ENCODE data around the gene SECISBP2.
A peak's percentile ranks its signal among the peaks of the same experiment; 100 is the strongest.
"Not testable (repeated sequence)": the region's sequence is repeated elsewhere in the genome, so short reads cannot be mapped to it uniquely, and the experiment has no call there.

The SECISBP2 gene

DNA sequence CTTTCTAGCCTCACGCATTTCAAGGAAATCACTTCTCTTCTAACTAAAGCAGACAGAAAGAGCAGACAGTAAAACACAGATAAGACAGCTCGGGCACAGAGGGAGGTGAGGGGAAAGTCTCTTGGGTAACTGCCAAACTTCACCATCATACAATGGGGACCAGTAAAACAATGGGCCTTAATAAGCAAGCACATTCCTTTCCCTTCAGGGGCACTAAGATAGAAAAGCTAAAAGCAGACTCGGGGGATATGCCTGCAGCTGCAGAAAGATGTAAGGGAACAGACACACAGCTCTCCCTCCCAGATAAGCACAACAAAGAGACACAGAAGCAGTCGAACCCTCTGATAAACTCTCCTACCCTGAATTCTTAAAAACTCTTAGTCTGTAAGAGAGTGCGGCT is 22.9 kb upstream of the SECISBP2 start:
- DNase-seq (ENCODE audit: low read depth): no peak
- H3K4me3 ChIP-seq (ENCODE audit: low read length): no peak overlapping the region
- TF ChIP-seq, protein P1, sequence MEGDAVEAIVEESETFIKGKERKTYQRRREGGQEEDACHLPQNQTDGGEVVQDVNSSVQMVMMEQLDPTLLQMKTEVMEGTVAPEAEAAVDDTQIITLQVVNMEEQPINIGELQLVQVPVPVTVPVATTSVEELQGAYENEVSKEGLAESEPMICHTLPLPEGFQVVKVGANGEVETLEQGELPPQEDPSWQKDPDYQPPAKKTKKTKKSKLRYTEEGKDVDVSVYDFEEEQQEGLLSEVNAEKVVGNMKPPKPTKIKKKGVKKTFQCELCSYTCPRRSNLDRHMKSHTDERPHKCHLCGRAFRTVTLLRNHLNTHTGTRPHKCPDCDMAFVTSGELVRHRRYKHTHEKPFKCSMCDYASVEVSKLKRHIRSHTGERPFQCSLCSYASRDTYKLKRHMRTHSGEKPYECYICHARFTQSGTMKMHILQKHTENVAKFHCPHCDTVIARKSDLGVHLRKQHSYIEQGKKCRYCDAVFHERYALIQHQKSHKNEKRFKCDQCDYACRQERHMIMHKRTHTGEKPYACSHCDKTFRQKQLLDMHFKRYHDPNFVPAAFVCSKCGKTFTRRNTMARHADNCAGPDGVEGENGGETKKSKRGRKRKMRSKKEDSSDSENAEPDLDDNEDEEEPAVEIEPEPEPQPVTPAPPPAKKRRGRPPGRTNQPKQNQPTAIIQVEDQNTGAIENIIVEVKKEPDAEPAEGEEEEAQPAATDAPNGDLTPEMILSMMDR (conservative IDR thresholded peaks at IDR 0.05; ENCODE audit: low read length): no peak

DNA sequence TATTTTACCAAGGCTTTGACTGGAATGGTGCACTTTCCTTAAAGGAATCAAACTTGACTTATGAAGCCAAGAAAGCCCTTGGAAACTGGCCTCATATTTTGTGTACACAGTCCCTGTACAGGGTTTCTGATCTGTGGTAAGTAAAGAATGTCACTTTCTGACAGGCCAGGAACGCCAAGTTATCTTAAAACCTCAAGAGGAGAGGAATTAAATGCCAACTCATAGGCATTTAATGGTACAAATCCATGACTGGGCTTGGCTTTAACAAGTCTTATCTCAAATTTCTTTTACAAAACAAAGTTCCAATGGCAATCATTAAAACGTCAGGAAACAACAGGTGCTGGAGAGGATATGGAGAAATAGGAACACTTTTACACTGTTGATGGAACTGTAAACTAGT is 16.3 kb upstream of the SECISBP2 start:
- not testable (repeated sequence) for H3K4me3 ChIP-seq (ENCODE audit: low read length); DNase-seq (ENCODE audit: low read depth)

DNA sequence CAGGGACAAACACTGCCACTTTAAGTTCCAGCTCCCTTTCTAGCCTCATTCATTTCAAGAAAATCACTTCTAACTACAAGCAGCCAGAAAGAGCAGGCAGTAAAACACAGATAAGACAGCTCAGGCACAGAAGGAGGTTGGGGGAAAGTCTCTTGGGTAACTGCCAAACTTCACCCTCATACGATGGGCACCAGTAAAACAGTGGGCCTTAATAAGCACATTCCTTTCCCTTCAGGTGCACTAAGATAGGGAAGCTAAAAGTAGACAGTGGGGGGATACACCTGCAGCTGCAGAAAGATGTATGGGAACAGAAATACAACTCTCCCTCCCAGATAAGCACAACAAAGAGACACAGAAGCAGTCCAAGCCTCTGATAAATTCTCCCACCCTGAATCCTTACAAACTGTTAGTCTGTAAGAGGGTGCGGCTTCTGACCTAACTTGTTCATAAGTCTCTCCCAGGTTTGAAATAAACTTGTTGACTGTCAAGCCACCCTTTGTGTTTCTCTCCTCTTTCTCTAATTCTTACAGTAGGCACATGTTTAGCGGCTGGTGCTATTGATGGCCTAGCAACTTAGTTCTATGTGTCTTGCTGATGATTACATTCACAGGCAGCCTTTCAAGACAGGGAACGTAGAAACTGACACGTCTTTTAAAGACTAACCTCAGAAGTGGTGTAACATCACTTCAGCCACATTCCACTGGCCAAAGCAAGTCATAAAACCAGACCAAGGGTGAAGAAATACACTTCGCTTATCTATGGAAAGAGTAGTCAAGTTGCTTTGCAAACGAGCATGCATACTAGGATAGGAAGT is 14.1 kb upstream of the SECISBP2 start:
- no peak overlapping the region for H3K4me3 ChIP-seq (ENCODE audit: low read length)
- TF ChIP-seq, protein P1 (conservative IDR thresholded peaks at IDR 0.05; ENCODE audit: low read length): no peak
- DNase-seq (ENCODE audit: low read depth): no peak

DNA sequence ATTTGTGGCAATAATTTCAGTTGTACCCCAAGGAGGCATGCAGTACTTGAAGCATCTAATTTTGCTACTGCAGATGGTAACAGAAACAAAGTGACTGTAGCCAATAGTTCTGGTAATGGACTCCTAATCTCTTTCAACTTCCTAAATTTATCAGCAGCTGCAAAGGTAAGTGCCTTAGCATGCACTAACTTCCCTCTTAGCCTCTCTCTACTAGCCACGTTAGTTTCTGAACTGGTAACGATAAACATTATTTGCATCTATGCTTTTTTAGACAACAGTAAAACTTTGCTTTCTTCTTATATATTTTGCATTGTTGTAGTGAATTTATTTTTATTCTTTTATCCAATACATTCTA is 13.5 kb upstream of the SECISBP2 start:
- DNase-seq (ENCODE audit: low read depth): no peak
- TF ChIP-seq, protein P1 (conservative IDR thresholded peaks at IDR 0.05; ENCODE audit: low read length): no peak

DNA sequence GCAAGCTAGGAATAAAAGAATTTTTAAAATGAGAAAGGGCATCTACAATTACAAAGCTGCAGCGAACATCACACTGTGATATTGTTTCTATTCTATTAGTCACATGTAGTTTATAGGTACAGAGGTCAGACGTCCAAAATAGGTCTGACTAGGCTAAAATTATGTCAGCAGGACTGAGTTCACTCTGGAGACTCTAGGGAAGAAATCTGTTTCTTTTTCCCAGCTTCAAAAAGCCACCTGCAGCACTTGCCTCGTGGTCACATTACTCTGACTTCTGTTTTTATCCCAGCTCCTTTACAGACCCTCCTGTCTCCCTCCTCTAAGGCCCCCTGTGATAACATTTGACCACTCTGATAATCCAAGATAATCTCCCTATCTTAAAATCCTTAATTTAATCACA is 12.4 kb upstream of the SECISBP2 start:
- no peak overlapping the region for H3K4me3 ChIP-seq (ENCODE audit: low read length)
- DNase-seq (ENCODE audit: low read depth): no peak
- TF ChIP-seq, protein P1 (conservative IDR thresholded peaks at IDR 0.05; ENCODE audit: low read length): no peak

More for the DNA sequence above, 13.5 kb upstream of the SECISBP2 start:
- no peak overlapping the region for H3K4me3 ChIP-seq (ENCODE audit: low read length)

DNA sequence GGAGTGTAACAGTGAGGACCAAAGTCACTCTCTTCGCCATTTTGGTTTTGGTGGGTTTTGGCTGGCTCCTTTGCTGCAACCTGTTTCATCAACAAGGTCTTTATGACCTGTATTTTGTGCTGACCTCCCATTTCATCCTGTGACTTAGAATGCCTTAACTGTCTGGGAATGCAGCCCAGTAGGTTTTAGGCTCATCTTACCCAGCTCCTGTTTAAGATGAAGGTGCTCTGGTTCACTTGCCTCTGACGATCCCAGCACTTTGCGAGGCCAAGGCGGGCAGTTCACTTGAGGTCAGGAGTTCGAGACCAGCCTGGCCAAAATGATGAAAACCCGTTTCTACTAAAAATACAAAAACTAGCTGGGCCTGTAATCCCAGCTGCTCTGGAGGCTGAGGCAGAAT is 9.1 kb upstream of the SECISBP2 start:
- TF ChIP-seq, protein P1 (conservative IDR thresholded peaks at IDR 0.05; ENCODE audit: low read length): no peak
- no peak for DNase-seq (ENCODE audit: low read depth)
- no peak overlapping the region for H3K4me3 ChIP-seq (ENCODE audit: low read length)

DNA sequence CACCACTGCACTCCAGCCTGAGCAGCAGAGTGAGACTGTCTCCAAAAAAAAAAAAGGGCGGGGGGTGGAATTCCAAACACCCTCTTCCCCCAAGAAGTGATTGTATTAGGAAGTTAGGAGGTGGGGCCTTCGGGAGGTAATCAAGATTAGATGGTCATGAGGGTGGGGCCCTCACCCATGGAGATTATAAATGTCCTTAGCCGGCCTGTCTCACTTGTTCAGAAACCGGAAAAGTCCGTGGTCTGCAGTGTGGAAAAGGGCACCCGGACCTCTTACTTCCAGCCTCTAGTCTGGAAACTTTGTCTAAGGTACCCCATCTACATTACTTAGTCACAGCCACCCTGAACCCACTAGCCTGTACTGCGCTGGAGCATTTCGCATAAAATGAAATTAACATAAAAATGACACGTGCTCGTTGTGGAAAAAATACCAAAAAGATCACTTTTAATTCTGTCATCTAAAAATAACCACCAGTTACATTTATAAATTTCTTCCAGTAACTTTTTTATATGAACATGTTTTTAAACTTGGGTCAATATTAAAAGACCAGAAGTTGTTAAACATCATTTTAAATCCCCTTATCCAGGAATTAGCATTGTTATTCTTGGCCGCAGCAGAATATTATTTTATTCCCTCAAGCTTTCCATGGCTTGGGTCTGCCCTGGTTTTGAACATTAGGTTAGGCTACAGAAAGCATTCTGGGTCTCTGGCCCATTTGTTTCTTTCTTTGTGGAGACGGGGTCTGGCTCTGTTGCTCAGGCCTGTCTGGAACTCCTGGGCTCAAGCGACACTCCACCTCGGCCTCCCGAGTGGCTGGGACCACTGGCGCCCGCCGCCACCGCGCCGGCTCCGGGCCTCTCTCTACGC is 8.5 kb upstream of the SECISBP2 start:
- TF ChIP-seq, protein P1 (conservative IDR thresholded peaks at IDR 0.05; ENCODE audit: low read length): no peak
- DNase-seq (ENCODE audit: low read depth): no peak
- peak overlapping the region; percentile 80 for H3K4me3 ChIP-seq (ENCODE audit: low read length)
